ENCODE measurements around the gene TTC3. TPM values are rescaled to one million over a fixed set of nuclear protein-coding genes. Genes with fewer than 3 reads are reported as not detected.
"Not testable (repeated sequence)": the region's sequence is repeated elsewhere in the genome, so short reads cannot be mapped to it uniquely, and the experiment has no call there.

TTC3 gene
- total and polyA plus RNA-seq, 10 of the 15 experiments (the other 5 are each of a cell fraction or from before 2014, with no cell fraction given): 23.1 to 94.9 (median 72.7) TPM

GRCh38 chr21:37220981-37221664 is 148.1 kb downstream of the TTC3 start (continued):
- no peak for TF ChIP-seq FOXM1 (IDR thresholded peaks at IDR 0.05; ENCODE audit: low read depth, low read length)
- no peak for TF ChIP-seq KAT2A (conservative IDR thresholded peaks at IDR 0.05; ENCODE audit: control insufficient read depth, low read depth, low read length)
- peak; percentile 5; the same call in 1 of the 2 replicates for TF ChIP-seq BCL11A (IDR thresholded peaks at IDR 0.05; ENCODE audit: low read depth, low read length)
- TF ChIP-seq ZNF622 (IDR thresholded peaks at IDR 0.05): no peak

GRCh38 chr21:37222248-37222647 is 149.2 kb downstream of the TTC3 start:
- 64% methylated on average over 3 of the region's 3 CpGs for WGBS (ENCODE audit: insufficient coverage, insufficient replicate concordance, low lambda C conversion rate, missing lambda C conversion rate)
- peaks cover 4 to 11% of the 10 kb centered on the region in 2 experiments for H3K36me3 ChIP-seq (ENCODE audit: control insufficient read depth in 2 of 2, insufficient read depth in 2 of 2, low read length in 1 of 2)
- DNase-seq (ENCODE audit: low read depth, low spot score); H3K4me2 ChIP-seq (ENCODE audit: control insufficient read depth, insufficient read depth); H3K27me3 ChIP-seq (replicated peaks in 1 of 2; ENCODE audit: control insufficient read depth in 2 of 2, insufficient read depth in 2 of 2, low read length in 1 of 2); intact Hi-C loops (cut with micrococcal nuclease; ENCODE audit: unreplicated experiment); H3K4me3 ChIP-seq; H2AFZ ChIP-seq (ENCODE audit: control insufficient read depth, low read depth, low read length); H3K4me1 ChIP-seq (ENCODE audit: control insufficient read depth, insufficient read depth, low read length); H3K27ac ChIP-seq (ENCODE audit: control insufficient read depth, insufficient read depth); FAIRE-seq; RAD21 ChIA-PET (ENCODE audit: unreplicated experiment); H3K9me3 ChIP-seq (replicated peaks; ENCODE audit: control insufficient read depth, insufficient read depth, low read length); H4K20me1 ChIP-seq (ENCODE audit: control insufficient read depth, insufficient read depth); ATAC-seq; BruUV-seq (replicated peaks); H3K79me2 ChIP-seq (ENCODE audit: control insufficient read depth, insufficient read depth, low read length); in situ Hi-C loops (cut with MboI); CTCF ChIA-PET; H3K9ac ChIP-seq (ENCODE audit: control insufficient read depth, insufficient read depth, low read length); POLR2A ChIA-PET: not testable (repeated sequence)
- SMC1A ChIA-PET (ENCODE audit: uncharacterized antibody, unreplicated experiment): interaction anchor here (1.8 kb wide), 1 partner anchor 10 kb away, joined by 6 read pairs; no protein-coding TSS in a partner anchor

DNA sequence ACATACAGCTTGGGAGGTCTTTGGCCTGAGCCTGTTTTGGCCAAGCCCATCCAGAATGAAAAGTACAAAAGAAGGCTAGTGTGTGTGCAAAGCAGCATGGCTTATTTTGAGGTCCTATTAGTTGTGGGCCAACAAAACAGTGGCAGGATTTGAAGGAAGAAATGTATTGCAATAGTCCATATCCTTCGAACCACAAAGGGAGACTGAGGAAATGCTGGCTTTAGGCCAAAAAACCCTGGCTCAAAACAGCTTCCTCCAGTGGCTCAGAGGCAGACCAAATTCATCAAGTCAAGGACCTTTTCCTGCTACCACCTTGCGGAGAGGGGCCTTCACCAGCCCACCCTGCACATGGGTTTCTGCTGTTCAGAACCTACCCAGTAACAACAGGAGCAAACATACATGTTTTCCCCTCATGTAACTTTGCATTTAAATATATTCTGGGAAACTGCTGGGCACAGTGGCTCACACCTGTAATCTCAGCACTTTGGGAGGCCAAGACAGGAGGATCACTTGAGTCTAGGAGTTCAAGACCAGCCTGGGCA is 150.8 kb downstream of the TTC3 start:
- Histone ChIP-seq H3K27ac (ENCODE audit: control insufficient read depth, insufficient read depth) (no peak overlapping the region), H3K9me3 (replicated peaks; ENCODE audit: control insufficient read depth, insufficient read depth, low read length) (no peaks in the 10 kb centered on the region; the same call in 2 of the 3 replicates), H3K79me2 (ENCODE audit: control insufficient read depth, insufficient read depth, low read length) (no peaks in the 10 kb centered on the region), H3K36me3 (ENCODE audit: control insufficient read depth in 2 of 2, insufficient read depth in 2 of 2, low read length in 1 of 2) (peaks cover 11 to 19% of the 10 kb centered on the region in 2 experiments), H4K20me1 (ENCODE audit: control insufficient read depth, insufficient read depth) (no peaks in the 10 kb centered on the region), H3K4me2 (ENCODE audit: control insufficient read depth, insufficient read depth) (no peak overlapping the region), H3K9ac (ENCODE audit: control insufficient read depth, insufficient read depth, low read length) (no peak overlapping the region), H3K4me3 (no peak overlapping the region), H3K4me1 (ENCODE audit: control insufficient read depth, insufficient read depth, low read length) (peaks cover 9% of the 10 kb centered on the region), H2AFZ (ENCODE audit: control insufficient read depth, low read depth, low read length) (no peak overlapping the region), H3K27me3 (replicated peaks in 1 of 2; ENCODE audit: control insufficient read depth in 2 of 2, insufficient read depth in 2 of 2, low read length in 1 of 2) (no peaks in the 10 kb centered on the region)
- POLR2A ChIA-PET: interaction anchor here (0.9 kb wide), 1 partner anchor 44 kb away, joined by 3 read pairs; no protein-coding TSS in a partner anchor
- SMC1A ChIA-PET (ENCODE audit: uncharacterized antibody, unreplicated experiment): interaction anchor here (1.5 to 1.8 kb wide), 2 partner anchors 9 to 33 kb away, joined by 4 to 6 read pairs; no protein-coding TSS in a partner anchor
- in situ Hi-C loops (cut with MboI) (no loop called here), intact Hi-C loops (cut with micrococcal nuclease; ENCODE audit: unreplicated experiment) (no loop called here)
- WGBS (ENCODE audit: insufficient coverage, insufficient replicate concordance, low lambda C conversion rate, missing lambda C conversion rate): 86% methylated on average over 2 of the region's 2 CpGs
- BruUV-seq (replicated peaks): TSS peak; percentile 43
- no peak for FAIRE-seq
- ATAC-seq: no peak
- RAD21 ChIA-PET (ENCODE audit: unreplicated experiment): no interaction called here
- no peak for DNase-seq (ENCODE audit: low read depth, low spot score)
- CTCF ChIA-PET: no interaction called here
- TF ChIP-seq KAT2A (conservative IDR thresholded peaks at IDR 0.05; ENCODE audit: control insufficient read depth, low read depth, low read length) (no peak), ESRRA (IDR thresholded peaks at IDR 0.05; ENCODE audit: low read length) (no peak), SIX5 (IDR thresholded peaks at IDR 0.05; ENCODE audit: low read depth, low read length, severe bottlenecking) (no peak), KLF5 (IDR thresholded peaks at IDR 0.05; ENCODE audit: partially characterized antibody) (no peak), YY1 (IDR thresholded peaks at IDR 0.05; ENCODE audit: low read depth, low read length) (no peak), CREB1 (IDR thresholded peaks at IDR 0.05; ENCODE audit: low read depth) (no peak), SMARCA5 (IDR thresholded peaks at IDR 0.05) (no peak), ZZZ3 (IDR thresholded peaks at IDR 0.05; ENCODE audit: control insufficient read depth, insufficient read length, low read depth) (no peak), ATF2 (IDR thresholded peaks at IDR 0.05; ENCODE audit: low read length) (no peak), MTA3 (IDR thresholded peaks at IDR 0.05; ENCODE audit: borderline replicate concordance, low read length) (no peak)

All from GM12878 (cell line).